Measurements from ENCODE around the gene FBXO28. TPM values are rescaled to one million over a fixed set of nuclear protein-coding genes. Genes with fewer than 3 reads are reported as not detected.

FBXO28 gene
- total and polyA plus RNA-seq, 7 donors: 10.2 to 32.7 (median 21.9) TPM

DNA sequence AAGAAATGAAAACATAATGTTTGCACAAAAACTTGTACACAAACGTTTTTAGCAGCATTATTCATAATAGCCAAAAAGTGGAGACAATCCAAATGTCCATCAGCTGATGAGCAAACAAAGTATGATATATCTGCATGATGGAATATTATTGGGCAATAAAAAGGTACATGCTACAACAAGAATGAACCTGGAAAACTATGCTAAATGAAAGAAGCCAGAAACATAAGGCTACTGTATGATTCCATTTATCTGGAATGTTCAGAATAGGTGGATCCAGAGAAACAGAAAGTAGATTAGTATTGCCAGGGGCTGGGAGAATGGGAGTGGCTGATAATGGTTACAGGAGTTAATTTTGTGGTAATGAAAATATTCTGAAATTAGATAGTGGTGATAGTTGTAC is 19.0 kb downstream of the FBXO28 start:
- H3K4me1 ChIP-seq: no peaks in the 10 kb centered on the region
- 19 to 57% methylated on average over 1 of the region's 1 CpG for WGBS, 2 donors
- no peak for DNase-seq
- no peak for TF ChIP-seq POLR2A (IDR thresholded peaks at IDR 0.05)
- no peak for TF ChIP-seq EP300 (IDR thresholded peaks at IDR 0.05)
- no peak for TF ChIP-seq POLR2AphosphoS5 (IDR thresholded peaks at IDR 0.05)
- TF ChIP-seq, protein P1, sequence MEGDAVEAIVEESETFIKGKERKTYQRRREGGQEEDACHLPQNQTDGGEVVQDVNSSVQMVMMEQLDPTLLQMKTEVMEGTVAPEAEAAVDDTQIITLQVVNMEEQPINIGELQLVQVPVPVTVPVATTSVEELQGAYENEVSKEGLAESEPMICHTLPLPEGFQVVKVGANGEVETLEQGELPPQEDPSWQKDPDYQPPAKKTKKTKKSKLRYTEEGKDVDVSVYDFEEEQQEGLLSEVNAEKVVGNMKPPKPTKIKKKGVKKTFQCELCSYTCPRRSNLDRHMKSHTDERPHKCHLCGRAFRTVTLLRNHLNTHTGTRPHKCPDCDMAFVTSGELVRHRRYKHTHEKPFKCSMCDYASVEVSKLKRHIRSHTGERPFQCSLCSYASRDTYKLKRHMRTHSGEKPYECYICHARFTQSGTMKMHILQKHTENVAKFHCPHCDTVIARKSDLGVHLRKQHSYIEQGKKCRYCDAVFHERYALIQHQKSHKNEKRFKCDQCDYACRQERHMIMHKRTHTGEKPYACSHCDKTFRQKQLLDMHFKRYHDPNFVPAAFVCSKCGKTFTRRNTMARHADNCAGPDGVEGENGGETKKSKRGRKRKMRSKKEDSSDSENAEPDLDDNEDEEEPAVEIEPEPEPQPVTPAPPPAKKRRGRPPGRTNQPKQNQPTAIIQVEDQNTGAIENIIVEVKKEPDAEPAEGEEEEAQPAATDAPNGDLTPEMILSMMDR (IDR thresholded peaks at IDR 0.05): no peak
- no peak overlapping the region for H3K4me3 ChIP-seq
- peaks cover 5 to 61% (median 27%) of the 10 kb centered on the region in 4 donors for H3K36me3 ChIP-seq
- H3K9me3 ChIP-seq: no peaks in the 10 kb centered on the region
- intact Hi-C loops (cut with DNase I): no loop called here
- H3K27ac ChIP-seq: no peak overlapping the region
- no peaks in the 10 kb centered on the region for H3K27me3 ChIP-seq

DNA sequence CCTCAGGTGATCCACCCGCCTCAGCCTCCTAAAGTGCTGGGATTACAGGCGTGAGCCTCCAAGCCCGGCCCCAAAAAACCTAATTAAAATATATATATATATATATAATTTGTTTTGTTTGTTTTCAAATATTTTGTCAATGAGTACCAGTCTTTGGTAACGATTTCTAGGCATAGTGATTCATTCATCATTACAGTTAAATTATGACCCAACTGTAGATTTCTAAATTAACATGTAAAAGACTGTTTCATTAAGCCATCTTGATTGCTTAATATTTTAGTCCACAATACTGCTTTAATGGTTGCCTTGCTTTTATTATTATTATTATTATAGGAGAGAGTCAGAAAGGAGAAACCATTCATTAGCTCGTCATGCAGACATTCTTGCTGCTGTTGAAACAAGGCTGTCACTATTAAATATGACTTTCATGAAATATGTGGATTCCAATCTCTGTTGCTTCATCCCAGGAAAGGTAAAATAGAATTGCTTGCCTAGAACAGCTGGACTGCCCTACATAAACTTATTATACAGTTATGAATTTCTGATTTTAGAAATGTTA is 19.9 kb downstream of the FBXO28 start:
- WGBS, 2 donors: 84 to 88% methylated on average over 5 of the region's 5 CpGs
- Histone ChIP-seq H3K27me3 (no peaks in the 10 kb centered on the region), H3K4me1 (no peaks in the 10 kb centered on the region), H3K4me3 (no peak overlapping the region), H3K9me3 (no peaks in the 10 kb centered on the region), H3K36me3 (peaks cover 5 to 71% (median 27%) of the 10 kb centered on the region in 4 donors), H3K27ac (no peak overlapping the region)
- intact Hi-C loops (cut with DNase I): no loop called here
- no peak for DNase-seq
- TF ChIP-seq POLR2AphosphoS5 (IDR thresholded peaks at IDR 0.05): no peak
- no peak for TF ChIP-seq EP300 (IDR thresholded peaks at IDR 0.05)
- TF ChIP-seq POLR2A (IDR thresholded peaks at IDR 0.05): no peak
- TF ChIP-seq, protein P1 (IDR thresholded peaks at IDR 0.05): no peak

DNA sequence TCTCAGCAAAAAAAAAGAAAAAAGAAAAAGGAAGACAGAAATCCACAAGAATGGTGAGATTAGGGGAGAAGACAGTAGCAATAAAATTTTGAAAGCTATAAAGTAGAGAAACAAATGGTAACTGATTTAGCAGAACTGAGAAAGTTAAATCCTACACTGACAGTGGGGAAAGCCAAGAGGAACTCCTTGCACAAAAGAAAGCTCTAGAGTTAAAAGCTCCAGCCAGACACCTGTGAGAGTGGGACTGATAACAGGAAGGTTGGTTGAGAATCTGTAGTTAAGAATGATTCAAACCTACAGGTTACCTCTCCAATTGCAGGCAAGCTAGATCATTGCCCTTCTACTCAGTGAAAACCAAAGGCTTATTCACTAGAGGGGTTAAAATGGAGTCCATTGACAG is 23.6 kb downstream of the FBXO28 start:
- no peak overlapping the region for H3K27ac ChIP-seq
- peaks cover 4 to 71% (median 23%) of the 10 kb centered on the region in 4 donors for H3K36me3 ChIP-seq
- H3K9me3 ChIP-seq: no peaks in the 10 kb centered on the region
- intact Hi-C loops (cut with DNase I): no loop called here
- DNase-seq: no peak
- H3K27me3 ChIP-seq: no peaks in the 10 kb centered on the region
- H3K4me3 ChIP-seq: no peak overlapping the region
- H3K4me1 ChIP-seq: no peaks in the 10 kb centered on the region
- TF ChIP-seq POLR2A (IDR thresholded peaks at IDR 0.05) (no peak), EP300 (IDR thresholded peaks at IDR 0.05) (no peak), POLR2AphosphoS5 (IDR thresholded peaks at IDR 0.05) (no peak)
- TF ChIP-seq, protein P1 (IDR thresholded peaks at IDR 0.05): no peak

DNA sequence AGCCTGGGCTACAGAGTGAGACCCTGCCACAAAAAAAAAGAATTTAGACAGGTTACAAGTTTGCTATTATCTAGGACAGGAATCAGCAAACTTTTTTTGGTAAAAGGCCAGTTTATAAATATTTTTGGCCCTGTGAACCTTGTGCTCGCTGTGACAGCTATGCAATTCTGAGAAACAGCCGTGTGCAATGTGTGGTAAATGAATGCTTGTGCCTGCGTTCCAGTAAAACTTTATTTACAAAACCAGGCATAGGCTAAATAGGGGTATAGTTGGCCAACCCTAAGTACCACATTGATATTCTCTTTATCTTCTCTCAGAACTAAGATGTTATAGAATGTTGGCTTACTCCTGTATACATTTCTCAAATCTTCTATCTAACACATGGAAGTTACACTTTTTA is 24.3 kb downstream of the FBXO28 start:
- intact Hi-C loops (cut with DNase I): no loop called here
- no peaks in the 10 kb centered on the region for H3K4me1 ChIP-seq
- WGBS, 2 donors: 72 to 91% methylated on average over 3 of the region's 3 CpGs
- H3K27me3 ChIP-seq: no peaks in the 10 kb centered on the region
- no peaks in the 10 kb centered on the region for H3K9me3 ChIP-seq
- TF ChIP-seq EP300 (IDR thresholded peaks at IDR 0.05) (no peak), POLR2AphosphoS5 (IDR thresholded peaks at IDR 0.05) (no peak), POLR2A (IDR thresholded peaks at IDR 0.05) (no peak)
- TF ChIP-seq, protein P1 (IDR thresholded peaks at IDR 0.05): no peak
- no peak overlapping the region for H3K4me3 ChIP-seq
- DNase-seq: no peak
- no peak overlapping the region for H3K27ac ChIP-seq
- H3K36me3 ChIP-seq: peaks cover 4 to 64% (median 21%) of the 10 kb centered on the region in 4 donors

DNA sequence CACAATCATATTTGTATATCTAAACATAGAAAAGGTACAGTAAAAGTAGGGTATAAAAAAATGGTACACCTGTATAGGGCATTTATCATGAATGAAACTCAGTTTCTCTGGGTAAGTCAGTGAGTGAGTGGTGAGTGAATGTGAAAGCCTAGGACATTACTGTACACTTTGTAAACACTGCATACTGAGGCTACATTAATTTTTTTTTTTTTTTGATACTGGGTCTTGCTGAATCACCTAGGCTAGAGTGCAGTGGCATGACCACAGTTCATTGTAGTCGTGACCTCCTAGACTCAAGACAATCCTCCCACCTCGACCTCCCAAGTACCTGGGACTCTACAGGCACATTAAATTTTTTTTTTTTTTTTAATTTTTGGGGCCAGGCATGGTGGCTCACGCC is 27.8 kb downstream of the FBXO28 start:
- H3K27me3 ChIP-seq: no peaks in the 10 kb centered on the region
- no peak overlapping the region for H3K4me3 ChIP-seq
- no peak for DNase-seq
- no peaks in the 10 kb centered on the region for H3K9me3 ChIP-seq
- no peak overlapping the region for H3K27ac ChIP-seq
- WGBS, 2 donors: 98 to 99% methylated on average over 3 of the region's 3 CpGs
- intact Hi-C loops (cut with DNase I): no loop called here
- no peaks in the 10 kb centered on the region for H3K4me1 ChIP-seq
- H3K36me3 ChIP-seq: peaks cover 4 to 36% (median 15%) of the 10 kb centered on the region in 4 donors
- TF ChIP-seq EP300 (IDR thresholded peaks at IDR 0.05) (no peak), POLR2A (IDR thresholded peaks at IDR 0.05) (no peak), POLR2AphosphoS5 (IDR thresholded peaks at IDR 0.05) (no peak)
- TF ChIP-seq, protein P1 (IDR thresholded peaks at IDR 0.05): no peak

All from sigmoid colon (tissue), 7 donors.